Endothelial cell of umbilical vein (primary cell): ENCODE results near the gene HSPD1.

Source experiments
- CTCF ChIP-seq, 2 donors: IDR thresholded peaks; 1 replicate in 1 of 2; 2 replicates in 1 of 2; pipeline ENCODE4 v1.5.1; 2011; ENCODE audit warnings: low read length in 2 of 2, mild to moderate bottlenecking in 2 of 2, moderate library complexity in 2 of 2, control low read depth in 1 of 2, inconsistent platforms in 1 of 2, low read depth in 1 of 2; ENCODE audit not compliant: insufficient read depth in 1 of 2; ENCODE audit errors: extremely low read depth in 1 of 2
- EZH2 ChIP-seq: IDR thresholded peaks from 2 replicates; pipeline ENCODE4 v1.6.1; 2012; ENCODE audit warnings: borderline replicate concordance, low read depth, mild to moderate bottlenecking, moderate library complexity, low read length, inconsistent platforms; ENCODE audit not compliant: severe bottlenecking
- JUN ChIP-seq: IDR thresholded peaks from 2 replicates; pipeline ENCODE4 v1.6.1; 2011; ENCODE audit warnings: borderline replicate concordance, low read depth; ENCODE audit not compliant: insufficient read length, insufficient read depth
- MYC ChIP-seq: IDR thresholded peaks from one replicate; pipeline ENCODE4 v1.6.1; 2011; ENCODE audit warnings: mild to moderate bottlenecking, low read depth, low read length
- POLR2A ChIP-seq: IDR thresholded peaks from 2 replicates; pipeline ENCODE4 v1.6.1; 2012; ENCODE audit warnings: low read depth, mild to moderate bottlenecking, control low read depth, low read length

- TF ChIP-seq CTCF (IDR thresholded peaks at IDR 0.05; ENCODE audit: extremely low read depth in 1 of 2, insufficient read depth in 1 of 2, low read depth in 1 of 2, low read length in 2 of 2) (no peak), MYC (peak; percentile 8), POLR2A (peak; percentile 94), EZH2 (no peak), JUN (no peak)
These were observed 16.2 kb upstream of the HSPD1 start, which contains the start of gene MOB4 for GRCh38 chr2:197515739-197516392.
